ENCODE results near the gene LRIT3. TPM values are rescaled to one million over a fixed set of nuclear protein-coding genes. Genes with fewer than 3 reads are reported as not detected.

Gene LRIT3
- not detected in 2 replicates for total RNA-seq (2016; rRNA removed; fragmentation: Illumina TruSeq; extraction: Trizol)
- total RNA-seq (2016; cell fraction: cytosol; rRNA removed; fragmentation: Illumina TruSeq; extraction: Trizol; ENCODE audit: low read depth), result not detected in 2 replicates
- not detected in 2 replicates for total RNA-seq (2016; cell fraction: insoluble cytoplasmic fraction; rRNA removed; fragmentation: Illumina TruSeq; extraction: Trizol)
- total RNA-seq (2016; cell fraction: membrane; rRNA removed; fragmentation: Illumina TruSeq; extraction: Trizol), result not detected in 2 replicates
- 0.09 TPM in 1 of 2 replicates, not detected in the other for total RNA-seq (2016; cell fraction: nucleus; rRNA removed; fragmentation: Illumina TruSeq; extraction: Trizol)
- 0.03 and 0.04 TPM in 2 replicates for polyA plus RNA-seq (2011; rRNA removed)
- not detected in 2 replicates for polyA plus RNA-seq (2011; cell fraction: cytosol; rRNA removed)
- 0.10 TPM in 1 of 2 replicates, not detected in the other for polyA plus RNA-seq (2011; cell fraction: nucleus; rRNA removed)
- 0.05 TPM in 1 of 2 replicates, not detected in the other for polyA plus RNA-seq (2012)
- not detected in 2 replicates for polyA plus RNA-seq (2016; cell fraction: cytosol; fragmentation: Illumina TruSeq; extraction: Trizol; ENCODE audit: low read depth)
- not detected in 2 replicates for polyA plus RNA-seq (2016; cell fraction: insoluble cytoplasmic fraction; fragmentation: Illumina TruSeq; extraction: Trizol; ENCODE audit: low read depth)
- polyA plus RNA-seq (2016; cell fraction: membrane; fragmentation: Illumina TruSeq; extraction: Trizol; ENCODE audit: low read depth), result not detected in 2 replicates
- polyA plus RNA-seq (2016; cell fraction: nucleus; fragmentation: Illumina TruSeq; extraction: Trizol; ENCODE audit: insufficient read depth, low read depth), result 0.12 and 0.19 TPM in 2 replicates
- polyA minus RNA-seq (2011; rRNA and poly(A)+ RNA removed; ENCODE audit: low replicate concordance), result 0.07 and 0.14 TPM in 2 replicates
- polyA minus RNA-seq (2011; cell fraction: cytosol; rRNA and poly(A)+ RNA removed), result not detected in 2 replicates
- 0.13 TPM in 1 of 2 replicates, not detected in the other for polyA minus RNA-seq (2011; cell fraction: nucleus; rRNA and poly(A)+ RNA removed)
- percentile 20 among the genes with signal in this experiment for Bru-seq, nascent RNA
- BruChase-seq, experiment 1, labeled RNA remaining after a 6-hour chase, result percentile 30 among the genes with signal in this experiment
- BruChase-seq, experiment 2, labeled RNA remaining after a 2-hour chase, result percentile 31 among the genes with signal in this experiment
- long read RNA-seq, experiment 1, result 0 reads
- long read RNA-seq, experiment 2, result 0 reads

DNA sequence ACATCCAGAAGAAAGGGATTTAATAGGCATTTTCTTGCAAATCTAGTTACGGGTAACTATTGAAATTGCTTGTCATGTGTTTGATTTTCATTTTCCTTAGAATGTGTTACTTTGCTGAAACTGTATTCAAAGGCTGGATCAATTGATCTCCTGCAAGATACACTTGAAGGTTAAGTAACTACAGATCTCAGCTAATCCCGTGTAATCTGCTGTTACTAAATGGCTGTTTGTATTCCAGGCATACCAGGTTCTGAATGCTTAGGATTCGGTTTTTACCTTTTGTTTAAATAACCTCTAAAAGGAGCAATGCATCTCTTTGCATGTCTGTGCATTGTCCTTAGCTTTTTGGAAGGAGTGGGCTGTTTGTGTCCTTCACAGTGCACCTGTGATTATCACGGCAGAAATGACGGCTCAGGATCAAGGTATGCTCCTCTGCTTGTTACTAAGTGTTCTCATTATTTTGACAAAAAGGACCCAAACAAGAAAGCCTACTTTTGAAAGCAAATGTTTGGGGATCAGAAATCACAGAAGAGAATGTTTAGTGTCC is at the start of gene LRIT3:
Gene LRIT3, plus strand, starts transcription at position 212 of the 547 bp plus-strand sequence. Its CDS starts 95 bp downstream, at position 307.
- Histone ChIP-seq H3K4me1 (ENCODE audit: insufficient read depth, low read length) (no peaks in the 10 kb centered on the region), H3K4me2 (ENCODE audit: low read depth, low read length) (no peak within 1 kb of the TSS), H3K36me3 (replicated peaks in 1 of 2; ENCODE audit: control insufficient read depth in 1 of 2, insufficient read depth in 2 of 2, low read length in 2 of 2) (no peaks in the 10 kb centered on the region), H4K20me1 (ENCODE audit: insufficient read depth, low read length) (no peaks in the 10 kb centered on the region), H3K9me3 (ENCODE audit: low read length) (no peaks in the 10 kb centered on the region), H3K4me3 (replicated peaks in 1 of 3; ENCODE audit: insufficient read depth in 1 of 3, low read depth in 2 of 3, low read length in 3 of 3) (no peak within 1 kb of the TSS), H3K27me3 (ENCODE audit: control insufficient read depth in 1 of 2, insufficient read depth in 2 of 2, low read length in 2 of 2) (peaks cover 0 to 5% of the 10 kb centered on the region in 2 experiments; a peak in 1 of 5 replicates), H3K79me2 (ENCODE audit: insufficient read depth, low read length) (no peaks in the 10 kb centered on the region), H3K9ac (ENCODE audit: insufficient read depth, low read depth, low read length) (no peak within 1 kb of the TSS), H3K27ac (ENCODE audit: extremely low read length, insufficient read depth, low read length) (no peak within 1 kb of the TSS), H2AFZ (ENCODE audit: low read length) (no peak within 1 kb of the TSS)
- ChIA-PET POLR2A (no interaction called here), CTCF (ENCODE audit: low intra/inter-chr PET ratio, low total read pairs) (no interaction called here)
- WGBS (ENCODE audit: low lambda C conversion rate), result 39% methylated on average over 5 of the region's 5 CpGs
- in situ Hi-C loops (cut with HindIII; ENCODE audit: extremely low pct_ligation_motif_present, low pct_unique_long_range_greater_than_20kb), result no loop called here
- ATAC-seq (no peak), DNase-seq (ENCODE audit: low spot score) (no peak), FAIRE-seq (no peak)
- intact Hi-C loops (cut with micrococcal nuclease; ENCODE audit: unreplicated experiment), result no loop called here
- BruUV-seq (replicated peaks), result no TSS peak
- no peak for TF ChIP-seq HMG20A (CRISPR knock-in tag; IDR thresholded peaks at IDR 0.05; ENCODE audit: borderline replicate concordance)
- TF ChIP-seq CCAR2 (optimal IDR thresholded peaks at IDR 0.05; ENCODE audit: low read depth, low read length), result no peak
- no peak for TF ChIP-seq HDAC1 (CRISPR knock-in tag; IDR thresholded peaks at IDR 0.05)
- TF ChIP-seq ZNF775 (CRISPR knock-in tag; IDR thresholded peaks at IDR 0.05; ENCODE audit: borderline replicate concordance), result no peak
- TF ChIP-seq SSRP1 (CRISPR knock-in tag; IDR thresholded peaks at IDR 0.05), result no peak
- TF ChIP-seq HNRNPL (IDR thresholded peaks at IDR 0.05; ENCODE audit: low read depth, low read length), result no peak
- no peak for TF ChIP-seq ZNF335 (CRISPR knock-in tag; IDR thresholded peaks at IDR 0.05)
- no peak for TF ChIP-seq CBFB (CRISPR knock-in tag; IDR thresholded peaks at IDR 0.05)
- TF ChIP-seq KLF16 (CRISPR knock-in tag; IDR thresholded peaks at IDR 0.05), result no peak
- TF ChIP-seq ZNF792 (CRISPR knock-in tag; IDR thresholded peaks at IDR 0.05), result no peak
- TF ChIP-seq, protein P1, sequence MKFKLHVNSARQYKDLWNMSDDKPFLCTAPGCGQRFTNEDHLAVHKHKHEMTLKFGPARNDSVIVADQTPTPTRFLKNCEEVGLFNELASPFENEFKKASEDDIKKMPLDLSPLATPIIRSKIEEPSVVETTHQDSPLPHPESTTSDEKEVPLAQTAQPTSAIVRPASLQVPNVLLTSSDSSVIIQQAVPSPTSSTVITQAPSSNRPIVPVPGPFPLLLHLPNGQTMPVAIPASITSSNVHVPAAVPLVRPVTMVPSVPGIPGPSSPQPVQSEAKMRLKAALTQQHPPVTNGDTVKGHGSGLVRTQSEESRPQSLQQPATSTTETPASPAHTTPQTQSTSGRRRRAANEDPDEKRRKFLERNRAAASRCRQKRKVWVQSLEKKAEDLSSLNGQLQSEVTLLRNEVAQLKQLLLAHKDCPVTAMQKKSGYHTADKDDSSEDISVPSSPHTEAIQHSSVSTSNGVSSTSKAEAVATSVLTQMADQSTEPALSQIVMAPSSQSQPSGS (CRISPR knock-in tag; IDR thresholded peaks at IDR 0.05), result no peak
- TF ChIP-seq, protein P2, sequence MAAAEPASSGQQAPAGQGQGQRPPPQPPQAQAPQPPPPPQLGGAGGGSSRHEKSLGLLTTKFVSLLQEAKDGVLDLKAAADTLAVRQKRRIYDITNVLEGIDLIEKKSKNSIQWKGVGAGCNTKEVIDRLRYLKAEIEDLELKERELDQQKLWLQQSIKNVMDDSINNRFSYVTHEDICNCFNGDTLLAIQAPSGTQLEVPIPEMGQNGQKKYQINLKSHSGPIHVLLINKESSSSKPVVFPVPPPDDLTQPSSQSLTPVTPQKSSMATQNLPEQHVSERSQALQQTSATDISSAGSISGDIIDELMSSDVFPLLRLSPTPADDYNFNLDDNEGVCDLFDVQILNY (CRISPR knock-in tag; conservative IDR thresholded peaks at IDR 0.05), result no peak
- TF ChIP-seq, protein P3, sequence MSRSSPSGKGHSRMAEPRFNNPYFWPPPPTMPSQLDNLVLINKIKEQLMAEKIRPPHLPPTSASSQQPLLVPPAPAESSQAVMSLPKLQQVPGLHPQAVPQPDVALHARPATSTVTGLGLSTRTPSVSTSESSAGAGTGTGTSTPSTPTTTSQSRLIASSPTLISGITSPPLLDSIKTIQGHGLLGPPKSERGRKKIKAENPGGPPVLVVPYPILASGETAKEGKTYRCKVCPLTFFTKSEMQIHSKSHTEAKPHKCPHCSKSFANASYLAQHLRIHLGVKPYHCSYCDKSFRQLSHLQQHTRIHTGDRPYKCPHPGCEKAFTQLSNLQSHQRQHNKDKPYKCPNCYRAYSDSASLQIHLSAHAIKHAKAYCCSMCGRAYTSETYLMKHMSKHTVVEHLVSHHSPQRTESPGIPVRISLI (CRISPR knock-in tag; IDR thresholded peaks at IDR 0.05; ENCODE audit: borderline replicate concordance), result no peak
- TF ChIP-seq HMGXB4 (CRISPR knock-in tag; IDR thresholded peaks at IDR 0.05; ENCODE audit: borderline replicate concordance in 1 of 2, low read depth in 1 of 2), result no peak
- TF ChIP-seq RFX5 (IDR thresholded peaks at IDR 0.05; ENCODE audit: low read depth, low read length), result no peak
- no peak for TF ChIP-seq SRY (CRISPR knock-in tag; IDR thresholded peaks at IDR 0.05)

Data from HepG2 (cell line).